DMS 273 (cell line): ENCODE measurements around the gene ZGPAT.

Source experiments
- DNase-seq: peaks from one replicate; lab custom pipeline; 2025; ENCODE audit not compliant: unreplicated experiment; lab: John Stamatoyannopoulos, UW

The ZGPAT gene

GRCh38 chr20:63733117-63733516 is 25.3 kb downstream of the ZGPAT start:
- no peak for DNase-seq

DNA sequence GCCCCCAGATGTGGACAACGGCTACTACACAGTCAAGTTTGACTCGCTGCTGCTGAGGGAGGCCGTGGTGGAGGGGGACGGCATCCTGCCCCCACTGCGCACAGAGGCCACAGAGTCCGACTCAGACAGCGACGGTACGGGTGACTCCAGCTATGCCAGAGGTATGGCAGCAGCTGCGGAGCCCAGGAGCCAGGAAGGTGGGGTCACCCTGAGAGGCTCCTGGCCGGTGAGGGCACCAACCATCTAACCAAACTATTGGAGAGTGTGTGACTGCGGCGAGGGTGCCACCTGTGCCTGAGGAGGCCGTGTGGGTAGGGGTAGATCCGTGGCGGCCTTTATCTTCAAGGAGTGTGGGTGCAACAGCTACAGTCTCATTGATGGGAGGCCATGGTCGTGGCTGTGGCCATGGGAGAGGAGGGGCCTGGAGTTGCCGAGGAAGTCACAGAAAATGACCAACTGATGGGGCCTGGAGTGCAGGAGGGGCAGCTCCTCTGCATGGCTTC is 25.8 kb downstream of the ZGPAT start:
- DNase-seq: no peak

- DNase-seq: no peak
These were observed 26.5 kb downstream of the ZGPAT start for GRCh38 chr20:63734111-63734945.

- peak; percentile 83 for DNase-seq
These were observed 27.4 kb downstream of the ZGPAT start for GRCh38 chr20:63734946-63735858.

- peak; percentile 62 for DNase-seq
These were observed 28.2 kb downstream of the ZGPAT start, which contains the start of gene LIME1 for GRCh38 chr20:63735859-63736718. TSS of gene LIME1 (plus strand) at chr20:63736664. CDS start at chr20:63737550, 886 bp downstream.

GRCh38 chr20:63736893-63737694 is 29.3 kb downstream of the ZGPAT start:
- DNase-seq: peak; percentile 63

DNA sequence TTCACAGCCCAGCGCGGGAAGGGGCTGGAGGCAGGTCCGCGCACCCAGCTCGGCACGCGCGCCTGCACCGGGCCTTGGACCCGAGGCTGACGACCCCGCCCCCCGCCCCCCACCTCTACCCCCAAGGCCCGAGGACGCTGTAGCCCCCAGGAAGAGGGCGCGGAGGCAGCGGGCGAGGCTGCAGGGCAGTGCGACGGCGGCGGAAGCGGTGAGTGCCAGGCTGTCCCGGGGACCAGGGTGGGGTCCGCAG is 29.8 kb downstream of the ZGPAT start:
- no peak for DNase-seq

DNA sequence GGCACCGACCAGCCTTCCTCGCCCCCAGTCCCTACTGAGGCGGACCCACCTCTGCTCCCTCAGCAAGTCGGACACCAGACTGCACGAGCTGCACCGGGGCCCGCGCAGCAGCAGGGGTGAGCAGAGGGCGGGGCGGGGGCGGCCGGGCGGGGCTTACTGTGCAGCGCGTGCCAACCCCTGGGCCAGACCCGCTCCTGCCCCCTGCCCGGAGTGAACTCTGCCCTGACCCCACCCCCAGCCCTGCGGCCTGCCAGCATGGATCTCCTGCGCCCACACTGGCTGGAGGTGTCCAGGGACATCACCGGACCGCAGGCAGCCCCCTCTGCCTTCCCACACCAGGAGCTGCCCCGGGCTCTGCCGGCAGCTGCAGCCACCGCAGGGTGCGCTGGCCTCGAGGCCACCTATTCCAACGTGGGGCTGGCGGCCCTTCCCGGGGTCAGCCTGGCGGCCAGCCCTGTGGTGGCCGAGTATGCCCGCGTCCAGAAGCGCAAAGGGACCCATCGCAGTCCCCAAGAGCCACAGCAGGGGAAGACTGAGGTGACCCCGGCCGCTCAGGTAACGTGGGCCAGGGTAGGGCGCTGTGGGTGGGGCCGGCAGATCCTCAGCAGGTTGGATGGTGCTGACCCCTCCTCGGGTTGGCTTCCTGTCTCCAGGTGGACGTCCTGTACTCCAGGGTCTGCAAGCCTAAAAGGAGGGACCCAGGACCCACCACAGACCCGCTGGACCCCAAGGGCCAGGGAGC is 30.3 kb downstream of the ZGPAT start:
- DNase-seq: peak; percentile 61

- DNase-seq: peak; percentile 80
These were observed 30.9 kb downstream of the ZGPAT start for GRCh38 chr20:63738687-63739129.

- peak; percentile 94 for DNase-seq
These were observed 31.6 kb downstream of the ZGPAT start, which contains the start of gene SLC2A4RG for GRCh38 chr20:63739130-63740069. TSS of gene SLC2A4RG (plus strand) at chr20:63739776. CDS start at chr20:63739913, 137 bp downstream.

- peak; percentile 76 for DNase-seq
These were observed 32.3 kb downstream of the ZGPAT start for GRCh38 chr20:63740070-63740626.

DNA sequence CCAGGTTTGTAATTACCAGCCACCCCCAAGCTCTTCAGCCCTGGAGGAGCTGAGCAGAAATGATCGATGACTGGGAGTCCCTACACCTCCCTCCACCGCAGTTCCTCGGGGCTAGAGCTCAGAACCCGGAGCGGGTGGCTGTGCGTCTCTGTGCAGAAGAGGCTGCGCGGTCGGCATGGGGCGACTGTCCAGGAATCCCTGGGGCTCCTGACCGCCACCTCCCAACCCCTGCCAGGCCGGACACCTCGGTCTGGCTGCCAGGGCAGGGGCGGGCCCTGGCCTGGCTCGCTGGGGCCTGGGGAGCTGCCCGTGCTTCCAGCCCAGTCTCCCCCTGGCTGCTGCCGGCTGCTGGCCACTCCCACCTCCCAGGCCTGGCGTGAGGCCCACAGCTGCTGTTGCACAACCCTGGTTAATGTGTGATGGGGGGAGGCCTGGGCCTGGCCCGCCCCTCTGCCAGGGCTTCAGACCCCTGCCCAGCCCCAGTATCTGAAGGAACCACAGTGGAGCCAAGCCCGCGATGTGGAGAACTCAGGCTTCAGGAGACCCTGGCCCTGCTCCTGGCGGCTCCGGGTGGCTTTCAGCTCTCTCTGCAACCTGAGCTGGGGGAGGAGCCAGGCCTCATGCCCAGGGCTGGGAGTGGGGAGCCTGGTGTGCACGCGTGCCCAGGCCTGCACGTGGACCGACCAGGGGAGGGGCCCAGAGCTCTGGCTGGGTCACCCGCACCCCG is 33.0 kb downstream of the ZGPAT start:
- DNase-seq: peak; percentile 94

- no peak for DNase-seq
These were observed 33.5 kb downstream of the ZGPAT start for GRCh38 chr20:63741354-63741675.

- no peak for DNase-seq
These were observed 34.0 kb downstream of the ZGPAT start for GRCh38 chr20:63741676-63742380.

DNA sequence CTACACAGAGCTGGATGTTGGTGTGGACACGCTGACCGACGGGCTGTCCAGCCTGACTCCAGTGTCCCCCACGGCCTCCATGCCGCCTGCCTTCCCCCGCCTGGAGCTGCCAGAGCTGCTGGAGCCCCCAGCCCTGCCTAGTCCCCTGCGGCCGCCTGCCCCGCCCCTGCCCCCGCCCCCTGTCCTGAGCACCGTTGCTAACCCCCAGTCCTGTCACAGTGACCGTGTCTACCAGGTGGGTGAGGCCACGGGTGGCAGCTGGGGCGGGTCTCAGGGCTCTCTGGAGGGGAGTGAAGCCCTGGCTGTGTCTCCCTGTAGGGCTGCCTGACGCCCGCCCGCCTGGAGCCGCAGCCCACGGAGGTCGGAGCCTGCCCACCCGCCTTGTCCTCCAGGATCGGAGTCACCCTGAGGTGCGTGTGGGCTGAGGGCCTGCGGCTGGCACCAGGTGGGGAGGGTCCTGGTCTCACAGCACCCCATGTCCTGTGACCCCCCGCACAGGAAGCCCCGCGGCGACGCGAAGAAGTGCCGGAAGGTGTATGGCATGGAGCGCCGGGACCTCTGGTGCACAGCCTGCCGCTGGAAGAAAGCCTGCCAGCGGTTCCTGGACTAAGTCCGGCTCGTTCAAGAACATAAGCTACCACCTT is 34.7 kb downstream of the ZGPAT start:
- no peak for DNase-seq
